ENCODE data around the gene DNA2.

DNA2 gene

GRCh38 chr10:68403701-68404100 lies 68.1 kb downstream of the DNA2 start:
- H3K36me3 ChIP-seq (ENCODE audit: control insufficient read depth, insufficient read depth, low read length, severe bottlenecking), result peaks cover 19% of the 10 kb centered on the region
- H3K4me3 ChIP-seq (ENCODE audit: low read length), result no peak overlapping the region
- no peaks in the 10 kb centered on the region for H3K27me3 ChIP-seq (replicated peaks; ENCODE audit: control insufficient read depth, insufficient read depth, low read length)
- no peaks in the 10 kb centered on the region for H3K9me3 ChIP-seq (ENCODE audit: control insufficient read depth, low read length)
- H3K4me1 ChIP-seq (ENCODE audit: control insufficient read depth, insufficient read depth, low read length), result peaks cover 8% of the 10 kb centered on the region
- DNase-seq (ENCODE audit: low read depth), result no peak
- H3K9ac ChIP-seq (ENCODE audit: low read length), result no peak overlapping the region

GRCh38 chr10:68402276-68402675 lies 69.5 kb downstream of the DNA2 start:
- no peak overlapping the region for H3K4me3 ChIP-seq (ENCODE audit: low read length)
- peaks cover 8% of the 10 kb centered on the region for H3K4me1 ChIP-seq (ENCODE audit: control insufficient read depth, insufficient read depth, low read length)
- H3K9me3 ChIP-seq (ENCODE audit: control insufficient read depth, low read length), result no peaks in the 10 kb centered on the region
- peaks cover 19% of the 10 kb centered on the region for H3K36me3 ChIP-seq (ENCODE audit: control insufficient read depth, insufficient read depth, low read length, severe bottlenecking)
- no peak for DNase-seq (ENCODE audit: low read depth)
- no peaks in the 10 kb centered on the region for H3K27me3 ChIP-seq (replicated peaks; ENCODE audit: control insufficient read depth, insufficient read depth, low read length)
- H3K9ac ChIP-seq (ENCODE audit: low read length), result no peak overlapping the region

- Histone ChIP-seq H3K4me1 (ENCODE audit: control insufficient read depth, insufficient read depth, low read length) (no peaks in the 10 kb centered on the region), H3K27me3 (replicated peaks; ENCODE audit: control insufficient read depth, insufficient read depth, low read length) (no peaks in the 10 kb centered on the region), H3K9me3 (ENCODE audit: control insufficient read depth, low read length) (no peaks in the 10 kb centered on the region), H3K9ac (ENCODE audit: low read length) (no peak overlapping the region), H3K4me3 (ENCODE audit: low read length) (no peak overlapping the region), H3K36me3 (ENCODE audit: control insufficient read depth, insufficient read depth, low read length, severe bottlenecking) (peaks cover 54% of the 10 kb centered on the region)
- DNase-seq (ENCODE audit: low read depth), result no peak
Observed at GRCh38 chr10:68397005-68397404, 74.8 kb downstream of the DNA2 start.

- H3K9me3 ChIP-seq (ENCODE audit: control insufficient read depth, low read length), result no peaks in the 10 kb centered on the region
- no peak for DNase-seq (ENCODE audit: low read depth)
- H3K27me3 ChIP-seq (replicated peaks; ENCODE audit: control insufficient read depth, insufficient read depth, low read length), result no peaks in the 10 kb centered on the region
- no peak overlapping the region for H3K4me3 ChIP-seq (ENCODE audit: low read length)
- H3K9ac ChIP-seq (ENCODE audit: low read length), result no peak overlapping the region
- H3K4me1 ChIP-seq (ENCODE audit: control insufficient read depth, insufficient read depth, low read length), result no peaks in the 10 kb centered on the region
- peaks cover 83% of the 10 kb centered on the region for H3K36me3 ChIP-seq (ENCODE audit: control insufficient read depth, insufficient read depth, low read length, severe bottlenecking)
Observed at GRCh38 chr10:68385740-68386139, 86.0 kb downstream of the DNA2 start.

GRCh38 chr10:68371604-68372003 lies 100.2 kb downstream of the DNA2 start:
- H3K9me3 ChIP-seq (ENCODE audit: control insufficient read depth, low read length), result peaks cover 17% of the 10 kb centered on the region
- DNase-seq (ENCODE audit: low read depth), result no peak
- no peak overlapping the region for H3K9ac ChIP-seq (ENCODE audit: low read length)
- no peak overlapping the region for H3K4me3 ChIP-seq (ENCODE audit: low read length)
- no peaks in the 10 kb centered on the region for H3K27me3 ChIP-seq (replicated peaks; ENCODE audit: control insufficient read depth, insufficient read depth, low read length)
- peaks cover 6% of the 10 kb centered on the region for H3K4me1 ChIP-seq (ENCODE audit: control insufficient read depth, insufficient read depth, low read length)
- H3K36me3 ChIP-seq (ENCODE audit: control insufficient read depth, insufficient read depth, low read length, severe bottlenecking), result peaks cover 55% of the 10 kb centered on the region

GRCh38 chr10:68367121-68367520 lies 104.7 kb downstream of the DNA2 start:
- H3K9me3 ChIP-seq (ENCODE audit: control insufficient read depth, low read length), result peaks cover 7% of the 10 kb centered on the region
- H3K27me3 ChIP-seq (replicated peaks; ENCODE audit: control insufficient read depth, insufficient read depth, low read length), result no peaks in the 10 kb centered on the region
- H3K36me3 ChIP-seq (ENCODE audit: control insufficient read depth, insufficient read depth, low read length, severe bottlenecking), result peaks cover 50% of the 10 kb centered on the region
- no peak for DNase-seq (ENCODE audit: low read depth)
- H3K4me3 ChIP-seq (ENCODE audit: low read length), result no peak overlapping the region
- H3K4me1 ChIP-seq (ENCODE audit: control insufficient read depth, insufficient read depth, low read length), result peaks cover 15% of the 10 kb centered on the region
- no peak overlapping the region for H3K9ac ChIP-seq (ENCODE audit: low read length)

- Histone ChIP-seq H3K9me3 (ENCODE audit: control insufficient read depth, low read length) (peaks cover 1% of the 10 kb centered on the region), H3K36me3 (ENCODE audit: control insufficient read depth, insufficient read depth, low read length, severe bottlenecking) (peaks cover 50% of the 10 kb centered on the region), H3K27me3 (replicated peaks; ENCODE audit: control insufficient read depth, insufficient read depth, low read length) (no peaks in the 10 kb centered on the region), H3K4me3 (ENCODE audit: low read length) (no peak overlapping the region), H3K4me1 (ENCODE audit: control insufficient read depth, insufficient read depth, low read length) (peaks cover 15% of the 10 kb centered on the region), H3K9ac (ENCODE audit: low read length) (no peak overlapping the region)
- no peak for DNase-seq (ENCODE audit: low read depth)
Observed at GRCh38 chr10:68366600-68366999, 105.2 kb downstream of the DNA2 start.

- no peak for DNase-seq (ENCODE audit: low read depth)
- H3K9ac ChIP-seq (ENCODE audit: low read length), result no peak overlapping the region
- H3K4me3 ChIP-seq (ENCODE audit: low read length), result no peak overlapping the region
- peaks cover 55% of the 10 kb centered on the region for H3K36me3 ChIP-seq (ENCODE audit: control insufficient read depth, insufficient read depth, low read length, severe bottlenecking)
- H3K9me3 ChIP-seq (ENCODE audit: control insufficient read depth, low read length), result no peaks in the 10 kb centered on the region
- H3K27me3 ChIP-seq (replicated peaks; ENCODE audit: control insufficient read depth, insufficient read depth, low read length), result no peaks in the 10 kb centered on the region
- peaks cover 15% of the 10 kb centered on the region for H3K4me1 ChIP-seq (ENCODE audit: control insufficient read depth, insufficient read depth, low read length)
Observed at GRCh38 chr10:68365611-68366010, 106.2 kb downstream of the DNA2 start.

- no peak overlapping the region for H3K4me3 ChIP-seq (ENCODE audit: low read length)
- H3K36me3 ChIP-seq (ENCODE audit: control insufficient read depth, insufficient read depth, low read length, severe bottlenecking), result peaks cover 46% of the 10 kb centered on the region
- H3K9ac ChIP-seq (ENCODE audit: low read length), result no peak overlapping the region
- DNase-seq (ENCODE audit: low read depth), result no peak
- H3K4me1 ChIP-seq (ENCODE audit: control insufficient read depth, insufficient read depth, low read length), result peaks cover 15% of the 10 kb centered on the region
- H3K9me3 ChIP-seq (ENCODE audit: control insufficient read depth, low read length), result no peaks in the 10 kb centered on the region
- H3K27me3 ChIP-seq (replicated peaks; ENCODE audit: control insufficient read depth, insufficient read depth, low read length), result no peaks in the 10 kb centered on the region
Observed at GRCh38 chr10:68364101-68364886, 107.5 kb downstream of the DNA2 start.

All from adipocyte (in vitro differentiated cells).